Measurements from ENCODE around the gene TEC. TPM values are rescaled to one million over a fixed set of nuclear protein-coding genes. Genes with fewer than 3 reads are reported as not detected.

The TEC gene
- total RNA-seq, 1 donor from 2014 or later: 0.53 TPM

GRCh38 chr4:48137846-48138245 is 131.8 kb downstream of the TEC start:
- H3K4me3 ChIP-seq (ENCODE audit: low read depth, low read length): no peak overlapping the region
- H3K36me3 ChIP-seq (ENCODE audit: control insufficient read depth, insufficient read depth, low read length): no peaks in the 10 kb centered on the region
- no peaks in the 10 kb centered on the region for H3K27me3 ChIP-seq (ENCODE audit: control insufficient read depth, insufficient read depth, low read length)
- FAIRE-seq: no peak
- DNase-seq (ENCODE audit: low read depth): no peak
- no peak for TF ChIP-seq CTCF (IDR thresholded peaks at IDR 0.05; ENCODE audit: insufficient read depth, low read length, severe bottlenecking)

GRCh38 chr4:48134081-48134480 is 135.6 kb downstream of the TEC start, which contains the start of gene TXK:
TSS of gene TXK (minus strand) at chr4:48134250. CDS start at chr4:48134170, 80 bp downstream.
- DNase-seq (ENCODE audit: low read depth): no peak
- no peak for FAIRE-seq
- H3K4me3 ChIP-seq (ENCODE audit: low read depth, low read length): no peak within 1 kb of the TSS
- no peaks in the 10 kb centered on the region for H3K27me3 ChIP-seq (ENCODE audit: control insufficient read depth, insufficient read depth, low read length)
- no peaks in the 10 kb centered on the region for H3K36me3 ChIP-seq (ENCODE audit: control insufficient read depth, insufficient read depth, low read length)
- no peak for TF ChIP-seq CTCF (IDR thresholded peaks at IDR 0.05; ENCODE audit: insufficient read depth, low read length, severe bottlenecking)

GRCh38 chr4:48133669-48134068 is 136.0 kb downstream of the TEC start:
- H3K36me3 ChIP-seq (ENCODE audit: control insufficient read depth, insufficient read depth, low read length): no peaks in the 10 kb centered on the region
- no peak overlapping the region for H3K4me3 ChIP-seq (ENCODE audit: low read depth, low read length)
- H3K27me3 ChIP-seq (ENCODE audit: control insufficient read depth, insufficient read depth, low read length): no peaks in the 10 kb centered on the region
- FAIRE-seq (no peak), DNase-seq (ENCODE audit: low read depth) (no peak)
- no peak for TF ChIP-seq CTCF (IDR thresholded peaks at IDR 0.05; ENCODE audit: insufficient read depth, low read length, severe bottlenecking)

- Histone ChIP-seq H3K27me3 (ENCODE audit: control insufficient read depth, insufficient read depth, low read length) (no peaks in the 10 kb centered on the region), H3K36me3 (ENCODE audit: control insufficient read depth, insufficient read depth, low read length) (no peaks in the 10 kb centered on the region), H3K4me3 (ENCODE audit: low read depth, low read length) (no peak overlapping the region)
- DNase-seq (ENCODE audit: low read depth) (no peak), FAIRE-seq (no peak)
- TF ChIP-seq CTCF (IDR thresholded peaks at IDR 0.05; ENCODE audit: insufficient read depth, low read length, severe bottlenecking): no peak
Observed at GRCh38 chr4:48131736-48132135, 137.9 kb downstream of the TEC start.

GRCh38 chr4:48130100-48130499 is 139.5 kb downstream of the TEC start:
- Histone ChIP-seq H3K4me3 (ENCODE audit: low read depth, low read length) (no peak overlapping the region), H3K36me3 (ENCODE audit: control insufficient read depth, insufficient read depth, low read length) (no peaks in the 10 kb centered on the region), H3K27me3 (ENCODE audit: control insufficient read depth, insufficient read depth, low read length) (no peaks in the 10 kb centered on the region)
- TF ChIP-seq CTCF (IDR thresholded peaks at IDR 0.05; ENCODE audit: insufficient read depth, low read length, severe bottlenecking): no peak
- DNase-seq (ENCODE audit: low read depth) (no peak), FAIRE-seq (no peak)

- Histone ChIP-seq H3K4me3 (ENCODE audit: low read depth, low read length) (no peak overlapping the region), H3K27me3 (ENCODE audit: control insufficient read depth, insufficient read depth, low read length) (no peaks in the 10 kb centered on the region), H3K36me3 (ENCODE audit: control insufficient read depth, insufficient read depth, low read length) (no peaks in the 10 kb centered on the region)
- FAIRE-seq: no peak
- no peak for DNase-seq (ENCODE audit: low read depth)
- TF ChIP-seq CTCF (IDR thresholded peaks at IDR 0.05; ENCODE audit: insufficient read depth, low read length, severe bottlenecking): no peak
Observed at GRCh38 chr4:48129307-48130014, 140.2 kb downstream of the TEC start.
